H9 (cell line): Measurements from ENCODE around the gene TAF4B. TPM values are rescaled to one million over a fixed set of nuclear protein-coding genes. Genes with fewer than 3 reads are reported as not detected.

Experiments
- DNase-seq: peaks from one replicate; pipeline ENCODE4 v3.0.0-alpha.2; 2017
- H2AFZ ChIP-seq: one replicate; pipeline ENCODE4 v1.6.1; 2013; ENCODE audit warnings: mild to moderate bottlenecking, low read length, control low read depth, moderate library complexity
- H2AK5ac ChIP-seq: 2 replicates; pipeline ENCODE4 v1.6.1; 2013; ENCODE audit warnings: low read length, control low read depth, mixed read lengths; ENCODE audit not compliant: insufficient read length
- H2BK120ac ChIP-seq: one replicate; pipeline ENCODE4 v1.6.1; 2013; ENCODE audit warnings: low read depth, mild to moderate bottlenecking, low read length, control low read depth, inconsistent platforms; ENCODE audit not compliant: poor library complexity, severe bottlenecking
- H2BK12ac ChIP-seq: 2 replicates; pipeline ENCODE4 v1.6.1; 2013; ENCODE audit warnings: low read length, control low read depth, mixed read lengths, low read depth; ENCODE audit not compliant: insufficient read length
- H2BK15ac ChIP-seq: 2 replicates; pipeline ENCODE4 v1.6.1; 2013; ENCODE audit warnings: low read depth, low read length, control low read depth
- H2BK20ac ChIP-seq: one replicate; pipeline ENCODE4 v1.6.1; 2013; ENCODE audit warnings: low read depth, mild to moderate bottlenecking, low read length, control low read depth, inconsistent platforms; ENCODE audit not compliant: poor library complexity, severe bottlenecking
- H2BK5ac ChIP-seq: 2 replicates; pipeline ENCODE4 v1.6.1; 2013; ENCODE audit warnings: low read length, control low read depth, mixed read lengths; ENCODE audit not compliant: insufficient read length
- H3K14ac ChIP-seq: 2 replicates; pipeline ENCODE4 v1.6.1; 2013; ENCODE audit warnings: low read length, control low read depth; ENCODE audit not compliant: insufficient read depth
- H3K18ac ChIP-seq: 2 replicates; pipeline ENCODE4 v1.6.1; 2013; ENCODE audit warnings: low read depth, mild to moderate bottlenecking, mixed read lengths, low read length, control low read depth; ENCODE audit not compliant: insufficient read length
- H3K23ac ChIP-seq: 2 replicates; pipeline ENCODE4 v1.6.1; 2013; ENCODE audit warnings: low read length, control low read depth, mixed read lengths, low read depth; ENCODE audit not compliant: insufficient read length
- H3K23me2 ChIP-seq: 2 replicates; pipeline ENCODE4 v1.6.1; 2013; ENCODE audit warnings: low read depth, mild to moderate bottlenecking, mixed read lengths, low read length, control low read depth; ENCODE audit not compliant: insufficient read length, poor library complexity, severe bottlenecking
- H3K27ac ChIP-seq: 2 replicates; pipeline ENCODE4 v1.5.1; 2013; ENCODE audit warnings: low read length, control low read depth, mixed read lengths, low read depth; ENCODE audit not compliant: insufficient read length
- H3K27me3 ChIP-seq: 2 replicates; pipeline ENCODE4 v1.6.1; 2013; ENCODE audit warnings: low read length, control low read depth, inconsistent platforms; ENCODE audit not compliant: insufficient read depth
- H3K4ac ChIP-seq: 2 replicates; pipeline ENCODE4 v1.6.1; 2013; ENCODE audit warnings: low read depth, mild to moderate bottlenecking, control low read depth, inconsistent platforms, low read length, moderate library complexity
- H3K4me1 ChIP-seq: 2 replicates; pipeline ENCODE4 v1.6.1; 2013; ENCODE audit warnings: low read length, control low read depth, inconsistent platforms; ENCODE audit not compliant: insufficient read depth
- H3K4me2 ChIP-seq: 2 replicates; pipeline ENCODE4 v1.6.1; 2013; ENCODE audit warnings: low read length, control low read depth, mixed read lengths; ENCODE audit not compliant: insufficient read length, insufficient read depth
- H3K56ac ChIP-seq: 2 replicates; pipeline ENCODE4 v1.6.1; 2013; ENCODE audit warnings: low read depth, mild to moderate bottlenecking, mixed read lengths, low read length, control low read depth; ENCODE audit not compliant: insufficient read length
- H3K79me1 ChIP-seq: 2 replicates; pipeline ENCODE4 v1.6.1; 2013; ENCODE audit warnings: low read depth, mild to moderate bottlenecking, moderate library complexity, low read length, control low read depth, inconsistent platforms; ENCODE audit not compliant: insufficient read depth, poor library complexity, severe bottlenecking
- H3K79me2 ChIP-seq: 2 replicates; pipeline ENCODE4 v1.6.1; 2013; ENCODE audit warnings: low read length, control low read depth, inconsistent platforms; ENCODE audit not compliant: insufficient read depth
- H3K9ac ChIP-seq: 2 replicates; pipeline ENCODE4 v1.6.1; 2013; ENCODE audit warnings: low read length, control low read depth, mixed read lengths; ENCODE audit not compliant: insufficient read length; ENCODE audit errors: extremely low read depth
- H3K9me3 ChIP-seq: one replicate; pipeline ENCODE4 v1.6.1; 2013; ENCODE audit warnings: low read depth, low read length, inconsistent platforms; ENCODE audit not compliant: control insufficient read depth
- H3T11ph ChIP-seq: one replicate; pipeline ENCODE4 v1.6.1; 2013; ENCODE audit warnings: mild to moderate bottlenecking, low read length, control low read depth, inconsistent platforms
- H4K20me1 ChIP-seq: one replicate; pipeline ENCODE4 v1.6.1; 2013; ENCODE audit not compliant: control insufficient read depth, insufficient read length, insufficient read depth
- H4K5ac ChIP-seq: 2 replicates; pipeline ENCODE4 v1.6.1; 2013; ENCODE audit warnings: low read depth, mild to moderate bottlenecking, mixed read lengths, low read length, control low read depth; ENCODE audit not compliant: insufficient read length
- H4K8ac ChIP-seq: replicated peaks from 2 replicates; pipeline ENCODE4 v1.6.1; 2013; ENCODE audit warnings: low read length, control low read depth, mixed read lengths, low read depth; ENCODE audit not compliant: insufficient read length
- H4K91ac ChIP-seq: 2 replicates; pipeline ENCODE4 v1.6.1; 2013; ENCODE audit warnings: low read depth, mild to moderate bottlenecking, moderate library complexity, mixed read lengths, low read length, control low read depth; ENCODE audit not compliant: insufficient read length
- H3K27ac Mint-ChIP-seq, 3 experiments: 2 replicates in 2 of 3; 3 replicates in 1 of 3; pipeline ENCODE4 v1.8.0; 2020 to 2021; ENCODE audit warnings: mixed read lengths in 3 of 3, mild to moderate bottlenecking in 1 of 3, moderate library complexity in 1 of 3
- H3K27me3 Mint-ChIP-seq: 2 replicates; pipeline ENCODE4 v1.8.0; 2021; ENCODE audit warnings: low read depth, mild to moderate bottlenecking, moderate library complexity, mixed read lengths
- H3K36me3 Mint-ChIP-seq, 3 experiments: 2 replicates in 2 of 3; 3 replicates in 1 of 3; pipeline ENCODE4 v1.8.0; 2020 to 2021; ENCODE audit warnings: low read depth in 3 of 3, mixed read lengths in 3 of 3; ENCODE audit not compliant: insufficient read depth in 1 of 3
- H3K4me1 Mint-ChIP-seq, 2 experiments: 2 replicates each; pipeline ENCODE4 v1.8.0; 2020; ENCODE audit warnings: mixed read lengths in 2 of 2
- H3K4me3 Mint-ChIP-seq, 2 experiments: 2 replicates in 1 of 2; 3 replicates in 1 of 2; pipeline ENCODE4 v1.8.0; 2020 to 2021; ENCODE audit warnings: mild to moderate bottlenecking in 2 of 2, mixed read lengths in 2 of 2, moderate library complexity in 1 of 2
- H3K9me3 Mint-ChIP-seq, 2 experiments: 2 replicates in 1 of 2; 3 replicates in 1 of 2; pipeline ENCODE4 v1.8.0; 2020; ENCODE audit warnings: mild to moderate bottlenecking in 2 of 2, mixed read lengths in 2 of 2, moderate library complexity in 1 of 2
- WGBS: extraction: QIAGEN DNeasy Blood & Tissue Kit; methylation state at CpG from one replicate; pipeline ENCODE4 v1.1.7; 2013; ENCODE audit warnings: missing lambda C conversion rate, low lambda C conversion rate, mixed read lengths; ENCODE audit not compliant: insufficient read length; ENCODE audit errors: extremely low coverage; 5-methylcytosine and 5-hydroxymethylcytosine counted together
- total RNA-seq: library from RNA; stranded (reverse); gene quantifications from 2 replicates; pipeline ENCODE4 v1.2.1, GENCODE V29; 2021
- TF ChIP-seq, protein P1 (sequence below): fragments of 200-600 bp; sonication (generic); conservative IDR thresholded peaks from 3 replicates; pipeline ENCODE4 v1.8.0; 2021; ENCODE audit warnings: antibody characterized with exemption, mild to moderate bottlenecking

Gene TAF4B
- total RNA-seq, 1 experiment from 2014 or later: 19.8 TPM

DNA sequence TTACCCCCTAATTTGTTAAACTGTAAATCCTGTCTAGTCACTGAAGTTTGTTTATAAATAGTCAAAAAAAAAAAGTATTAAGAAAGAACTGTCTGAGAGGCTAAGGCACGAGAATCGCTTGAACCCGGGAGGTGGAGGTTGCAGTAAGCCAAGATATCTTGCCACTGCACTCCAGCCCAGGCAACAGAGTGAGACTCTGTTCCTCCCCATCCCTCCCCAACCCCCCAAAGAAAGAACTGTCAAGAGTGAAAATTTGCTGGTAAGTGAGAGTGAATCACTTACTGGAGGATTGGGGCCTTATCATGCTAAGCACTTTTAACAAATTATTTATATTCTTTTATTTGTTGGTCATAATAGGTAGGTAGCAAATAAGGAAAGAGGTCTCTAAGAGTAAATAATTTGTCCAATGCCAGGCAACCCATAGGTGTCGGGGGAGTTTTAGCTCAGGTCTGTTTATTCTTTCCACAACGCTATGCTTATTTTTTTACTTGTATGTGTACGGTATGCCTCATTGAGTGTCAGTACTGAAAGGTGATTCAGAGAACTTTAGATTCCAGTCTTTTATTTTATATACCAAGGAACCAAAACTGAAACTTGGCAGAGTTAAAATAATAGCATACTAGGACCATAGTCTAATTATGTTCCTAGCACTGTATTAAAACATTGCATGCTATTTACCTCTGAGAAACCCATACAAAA, 2.5 kb downstream of the TAF4B start:
- H3K4me3 Mint-ChIP-seq: peak overlapping the region; percentile 72 to 91
- H2BK120ac ChIP-seq: no peak overlapping the region
- H4K20me1 ChIP-seq: peaks cover 4% of the 10 kb centered on the region
- no peak overlapping the region for H2BK12ac ChIP-seq
- H3T11ph ChIP-seq: no peak overlapping the region
- peaks cover 5% of the 10 kb centered on the region for H3K23me2 ChIP-seq
- H3K36me3 Mint-ChIP-seq: peaks cover 15 to 17% (median 16%) of the 10 kb centered on the region in 3 experiments
- H2BK5ac ChIP-seq: no peak overlapping the region
- H4K8ac ChIP-seq: no peak overlapping the region
- no peaks in the 10 kb centered on the region for H3K27me3 ChIP-seq
- WGBS: no CpG with 5 or more reads among the region's 6 CpGs
- peaks cover 6% of the 10 kb centered on the region for H3K79me1 ChIP-seq
- no peak overlapping the region for H3K14ac ChIP-seq
- H3K79me2 ChIP-seq: peaks cover 15% of the 10 kb centered on the region; the same call in 1 of the 2 replicates
- H3K9me3 Mint-ChIP-seq: peaks cover 10 to 15% of the 10 kb centered on the region in 2 experiments
- H3K27ac Mint-ChIP-seq: no peak overlapping the region
- no peak overlapping the region for H4K5ac ChIP-seq
- no peak for DNase-seq
- H3K4ac ChIP-seq: no peak overlapping the region
- no peak overlapping the region for H3K4me2 ChIP-seq
- H3K9ac ChIP-seq: no peak overlapping the region
- peaks cover 48 to 51% of the 10 kb centered on the region in 2 experiments for H3K4me1 Mint-ChIP-seq
- TF ChIP-seq, protein P1, sequence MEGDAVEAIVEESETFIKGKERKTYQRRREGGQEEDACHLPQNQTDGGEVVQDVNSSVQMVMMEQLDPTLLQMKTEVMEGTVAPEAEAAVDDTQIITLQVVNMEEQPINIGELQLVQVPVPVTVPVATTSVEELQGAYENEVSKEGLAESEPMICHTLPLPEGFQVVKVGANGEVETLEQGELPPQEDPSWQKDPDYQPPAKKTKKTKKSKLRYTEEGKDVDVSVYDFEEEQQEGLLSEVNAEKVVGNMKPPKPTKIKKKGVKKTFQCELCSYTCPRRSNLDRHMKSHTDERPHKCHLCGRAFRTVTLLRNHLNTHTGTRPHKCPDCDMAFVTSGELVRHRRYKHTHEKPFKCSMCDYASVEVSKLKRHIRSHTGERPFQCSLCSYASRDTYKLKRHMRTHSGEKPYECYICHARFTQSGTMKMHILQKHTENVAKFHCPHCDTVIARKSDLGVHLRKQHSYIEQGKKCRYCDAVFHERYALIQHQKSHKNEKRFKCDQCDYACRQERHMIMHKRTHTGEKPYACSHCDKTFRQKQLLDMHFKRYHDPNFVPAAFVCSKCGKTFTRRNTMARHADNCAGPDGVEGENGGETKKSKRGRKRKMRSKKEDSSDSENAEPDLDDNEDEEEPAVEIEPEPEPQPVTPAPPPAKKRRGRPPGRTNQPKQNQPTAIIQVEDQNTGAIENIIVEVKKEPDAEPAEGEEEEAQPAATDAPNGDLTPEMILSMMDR: no peak
- H2AFZ ChIP-seq: no peak overlapping the region
- H4K91ac ChIP-seq: no peak overlapping the region
- peaks cover 3% of the 10 kb centered on the region; the same call in 1 of the 2 replicates for H3K4me1 ChIP-seq
- H3K18ac ChIP-seq: no peak overlapping the region
- H3K9me3 ChIP-seq: no peaks in the 10 kb centered on the region
- H2AK5ac ChIP-seq: no peak overlapping the region
- no peak overlapping the region for H2BK15ac ChIP-seq
- H3K27ac ChIP-seq: no peak overlapping the region
- no peak overlapping the region for H3K56ac ChIP-seq
- peaks cover 2% of the 10 kb centered on the region; the same call in 1 of the 2 replicates for H3K27me3 Mint-ChIP-seq
- H3K23ac ChIP-seq: no peak overlapping the region
- no peak overlapping the region for H2BK20ac ChIP-seq
